IPS-15b (cell line): ENCODE data around the gene TRRAP.
"Not testable (repeated sequence)": the region's sequence is repeated elsewhere in the genome, so short reads cannot be mapped to it uniquely, and the experiment has no call there.

Source experiments
- H3K27me3 ChIP-seq: one replicate; pipeline ENCODE4 v1.6.1; 2013; ENCODE audit warnings: low read length; ENCODE audit not compliant: control insufficient read depth, insufficient read depth
- H3K36me3 ChIP-seq: one replicate; pipeline ENCODE4 v1.6.1; 2013; ENCODE audit warnings: low read length; ENCODE audit not compliant: control insufficient read depth, insufficient read depth
- H3K4me1 ChIP-seq: one replicate; pipeline ENCODE4 v1.6.1; 2013; ENCODE audit warnings: mild to moderate bottlenecking, low read length; ENCODE audit not compliant: control insufficient read depth, insufficient read depth
- H3K4me3 ChIP-seq: one replicate; pipeline ENCODE4 v1.5.1; 2013; ENCODE audit warnings: low read depth, low read length
- H3K9ac ChIP-seq: one replicate; pipeline ENCODE4 v1.6.1; 2013; ENCODE audit warnings: low read depth, mild to moderate bottlenecking, low read length
- H3K9me3 ChIP-seq: one replicate; pipeline ENCODE4 v1.6.1; 2013; ENCODE audit warnings: mild to moderate bottlenecking, low read length; ENCODE audit not compliant: control insufficient read depth, insufficient read depth

Gene TRRAP

GRCh38 chr7:98878365-98879197 is at the start of gene TRRAP:
Gene TRRAP, plus strand, starts transcription at chr7:98878532. Its CDS starts 2,619 bp downstream, at chr7:98881151.
- Histone ChIP-seq H3K9me3 (no peaks in the 10 kb centered on the region), H3K36me3 (peaks cover 21% of the 10 kb centered on the region), H3K4me3 (peak within 1 kb of the TSS; percentile 91)

DNA sequence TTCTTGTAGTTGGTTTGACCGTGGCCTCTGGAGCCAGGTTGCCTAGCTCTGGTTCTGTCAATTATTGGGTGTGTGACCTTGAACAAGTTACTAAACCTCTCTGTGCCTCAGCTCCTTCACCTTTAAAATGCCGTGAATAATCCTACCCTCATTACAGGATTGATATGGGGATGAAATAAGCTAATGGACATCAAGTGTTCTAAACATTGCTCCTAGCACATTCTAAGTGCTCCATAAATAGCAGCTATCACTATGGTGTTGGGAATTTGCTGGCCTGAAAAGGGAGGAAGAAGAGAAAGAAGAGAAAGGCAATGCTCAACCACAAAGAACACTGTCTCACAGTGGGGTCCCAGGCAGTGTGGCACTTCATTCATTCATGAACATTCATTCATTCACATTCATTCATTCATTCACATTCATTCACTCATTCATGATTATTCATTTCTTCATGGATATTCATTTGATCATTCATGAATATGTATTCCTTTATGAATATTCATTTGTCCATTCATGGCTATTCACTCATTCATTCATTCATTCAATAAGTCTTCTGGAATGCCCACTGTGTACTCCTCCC is 47.3 kb upstream of the TRRAP start:
- Histone ChIP-seq H3K9me3 (no peaks in the 10 kb centered on the region), H3K27me3 (no peaks in the 10 kb centered on the region), H3K9ac (no peak overlapping the region), H3K36me3 (no peaks in the 10 kb centered on the region), H3K4me3 (no peak overlapping the region), H3K4me1 (peaks cover 5% of the 10 kb centered on the region)

More at GRCh38 chr7:98878365-98879197, at the start of gene TRRAP:
- H3K27me3 ChIP-seq, result no peaks in the 10 kb centered on the region
- H3K9ac ChIP-seq, result peak within 1 kb of the TSS; percentile 93
- H3K4me1 ChIP-seq, result no peaks in the 10 kb centered on the region

GRCh38 chr7:98831641-98832221 is 46.6 kb upstream of the TRRAP start:
- H3K9me3 ChIP-seq, result no peaks in the 10 kb centered on the region
- no peak overlapping the region for H3K4me3 ChIP-seq
- H3K27me3 ChIP-seq, result no peaks in the 10 kb centered on the region
- no peaks in the 10 kb centered on the region for H3K36me3 ChIP-seq
- H3K9ac ChIP-seq, result no peak overlapping the region
- peaks cover 2% of the 10 kb centered on the region for H3K4me1 ChIP-seq

- no peaks in the 10 kb centered on the region for H3K36me3 ChIP-seq
- H3K4me1 ChIP-seq, result no peaks in the 10 kb centered on the region
- no peak overlapping the region for H3K9ac ChIP-seq
- H3K9me3 ChIP-seq, result no peaks in the 10 kb centered on the region
- no peaks in the 10 kb centered on the region for H3K27me3 ChIP-seq
- no peak overlapping the region for H3K4me3 ChIP-seq
Measured at GRCh38 chr7:98833022-98833421, 45.3 kb upstream of the TRRAP start.

- Histone ChIP-seq H3K4me3 (no peak overlapping the region), H3K9ac (no peak overlapping the region), H3K9me3 (no peaks in the 10 kb centered on the region), H3K36me3 (no peaks in the 10 kb centered on the region), H3K4me1 (no peaks in the 10 kb centered on the region), H3K27me3 (no peaks in the 10 kb centered on the region)
Measured at GRCh38 chr7:98834949-98835348, 43.4 kb upstream of the TRRAP start.

DNA sequence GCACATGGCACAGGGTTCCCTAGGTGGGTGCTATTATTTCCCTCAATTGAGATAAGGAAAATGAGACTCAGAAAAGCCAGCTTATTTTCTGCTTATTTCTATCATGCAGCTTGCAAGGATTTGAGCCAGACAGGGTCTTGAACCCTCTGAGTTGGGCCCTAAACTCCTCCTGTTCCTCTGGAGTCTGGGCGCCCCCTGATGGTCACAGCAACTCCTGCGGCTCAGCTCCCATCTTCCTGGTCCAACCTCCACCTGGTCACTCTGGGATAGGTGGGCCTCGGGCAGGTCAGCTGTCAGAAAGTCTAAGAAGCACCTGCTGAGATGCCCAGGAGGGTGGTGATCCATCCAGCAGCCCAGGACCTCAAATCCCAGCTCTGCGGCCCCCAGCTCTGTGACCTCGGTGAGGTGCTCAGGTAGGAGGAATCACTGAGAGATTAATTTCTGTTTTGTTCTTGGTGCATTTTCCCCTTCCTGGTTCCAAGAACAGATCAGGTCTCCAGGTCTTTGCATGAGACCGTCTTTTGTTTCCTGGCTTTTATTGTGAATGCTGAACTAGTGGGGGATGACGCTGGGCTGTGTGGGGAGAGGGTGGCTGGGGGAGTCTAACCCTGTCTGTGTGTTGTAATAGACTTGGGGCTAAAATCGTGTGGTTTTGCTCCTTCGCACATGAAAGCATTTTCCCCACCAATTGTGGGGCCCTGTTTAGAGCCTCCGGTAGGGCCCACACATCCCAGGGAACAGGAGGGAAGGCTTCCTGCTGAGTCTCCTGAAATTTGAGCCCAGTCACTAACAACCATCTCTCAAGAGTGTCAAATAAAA is 41.3 kb upstream of the TRRAP start:
- no peak overlapping the region for H3K9ac ChIP-seq
- no peak overlapping the region for H3K4me3 ChIP-seq
- H3K36me3 ChIP-seq, result no peaks in the 10 kb centered on the region
- H3K4me1 ChIP-seq, result no peaks in the 10 kb centered on the region
- H3K9me3 ChIP-seq, result no peaks in the 10 kb centered on the region
- H3K27me3 ChIP-seq, result no peaks in the 10 kb centered on the region

DNA sequence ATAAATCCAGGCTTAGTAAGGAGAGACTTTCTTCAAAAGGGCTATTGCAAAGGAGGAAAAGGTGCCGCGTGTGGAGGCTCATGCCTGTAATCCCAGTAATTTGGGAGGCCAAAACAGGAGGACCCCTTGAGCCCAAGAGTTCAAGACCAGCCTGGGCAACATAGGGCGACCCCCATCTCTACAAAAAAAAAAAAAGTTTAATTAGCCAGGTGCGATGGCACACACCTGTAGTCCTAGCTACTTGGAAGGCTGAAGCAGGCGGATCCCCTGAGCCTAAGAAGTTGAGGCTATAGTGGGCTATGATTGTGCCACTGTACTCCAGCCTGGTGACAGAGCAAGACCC is 40.7 kb upstream of the TRRAP start:
- Histone ChIP-seq H3K36me3 (no peaks in the 10 kb centered on the region), H3K9me3 (no peaks in the 10 kb centered on the region), H3K9ac (no peak overlapping the region), H3K4me3 (no peak overlapping the region), H3K27me3 (no peaks in the 10 kb centered on the region), H3K4me1 (no peaks in the 10 kb centered on the region)

GRCh38 chr7:98840096-98840495 is 38.2 kb upstream of the TRRAP start:
- Histone ChIP-seq H3K36me3 (no peaks in the 10 kb centered on the region), H3K4me1 (no peaks in the 10 kb centered on the region), H3K27me3 (no peaks in the 10 kb centered on the region), H3K9ac (no peak overlapping the region), H3K4me3 (no peak overlapping the region), H3K9me3 (no peaks in the 10 kb centered on the region)

GRCh38 chr7:98840722-98841121 is 37.6 kb upstream of the TRRAP start:
- no peak overlapping the region for H3K4me3 ChIP-seq
- no peaks in the 10 kb centered on the region for H3K4me1 ChIP-seq
- H3K9me3 ChIP-seq, result no peaks in the 10 kb centered on the region
- no peaks in the 10 kb centered on the region for H3K36me3 ChIP-seq
- no peaks in the 10 kb centered on the region for H3K27me3 ChIP-seq
- no peak overlapping the region for H3K9ac ChIP-seq

GRCh38 chr7:98841179-98841997 is 36.9 kb upstream of the TRRAP start:
- no peaks in the 10 kb centered on the region for H3K27me3 ChIP-seq
- no peaks in the 10 kb centered on the region for H3K36me3 ChIP-seq
- no peak overlapping the region for H3K9ac ChIP-seq
- H3K4me3 ChIP-seq, result no peak overlapping the region
- no peaks in the 10 kb centered on the region for H3K9me3 ChIP-seq
- no peaks in the 10 kb centered on the region for H3K4me1 ChIP-seq

DNA sequence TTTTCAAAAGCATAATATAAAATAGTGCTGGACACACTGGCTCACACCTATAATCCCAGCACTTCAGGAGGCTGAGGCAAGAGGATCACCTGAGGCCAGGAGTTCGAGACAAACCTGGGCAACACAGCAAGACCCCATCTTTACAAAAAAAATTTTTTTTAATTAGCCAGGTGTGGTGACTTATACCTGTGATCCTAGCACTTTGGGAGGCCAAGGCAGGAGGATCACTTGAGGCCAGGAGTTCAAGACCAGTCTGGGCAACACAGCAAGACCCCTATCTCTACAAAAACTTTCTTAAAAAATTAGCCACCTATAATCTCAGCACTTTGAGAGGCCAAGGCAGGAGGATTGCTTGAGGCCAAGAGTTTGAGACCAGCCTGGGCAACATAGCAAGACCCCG is 35.8 kb upstream of the TRRAP start:
- not testable (repeated sequence) for H3K4me1 ChIP-seq, H3K27me3 ChIP-seq, H3K9me3 ChIP-seq, H3K4me3 ChIP-seq, H3K9ac ChIP-seq, H3K36me3 ChIP-seq
